Erythroblast (primary cell): ENCODE results near the gene NOL9.

Source experiments
- GATA1 ChIP-seq: IDR thresholded peaks from 2 replicates; pipeline ENCODE4 v1.6.1; 2011; ENCODE audit warnings: low read depth, mild to moderate bottlenecking, control low read depth, low read length, moderate library complexity
- POLR2A ChIP-seq: IDR thresholded peaks from 2 replicates; pipeline ENCODE4 v1.6.1; 2011; ENCODE audit warnings: mild to moderate bottlenecking, low read length

DNA sequence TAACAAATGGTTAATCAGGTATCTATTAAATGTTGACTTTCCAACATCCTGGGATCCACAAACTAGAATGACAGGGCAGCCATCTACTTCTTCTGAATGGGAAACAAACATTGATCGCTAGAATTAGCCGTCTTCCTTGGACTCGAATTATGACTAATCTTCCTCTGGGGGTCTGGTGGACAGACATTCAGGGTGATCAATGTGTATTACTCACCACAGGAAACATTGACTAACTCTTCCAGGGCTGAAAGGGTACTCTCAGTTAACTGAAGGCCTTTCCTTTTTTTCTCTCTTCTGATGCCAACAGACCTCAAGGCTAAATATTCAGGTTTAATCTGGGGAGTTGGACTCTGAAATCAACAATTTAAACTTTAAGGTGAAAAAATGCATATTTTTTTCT lies 9.5 kb downstream of the NOL9 start:
- TF ChIP-seq POLR2A (no peak), GATA1 (no peak)
